ENCODE results near the gene C1QTNF8.
"Not testable (repeated sequence)": the region's sequence is repeated elsewhere in the genome, so short reads cannot be mapped to it uniquely, and the experiment has no call there.

The C1QTNF8 gene

GRCh38 chr16:1107141-1107540 lies 11.1 kb upstream of the C1QTNF8 start:
- DNase-seq, result no peak

GRCh38 chr16:1106659-1107058 lies 10.6 kb upstream of the C1QTNF8 start:
- no peak for DNase-seq

GRCh38 chr16:1105888-1106620 lies 10.0 kb upstream of the C1QTNF8 start:
- peak; percentile 12 for DNase-seq

GRCh38 chr16:1103636-1103980 lies 7.6 kb upstream of the C1QTNF8 start:
- DNase-seq, result no peak

GRCh38 chr16:1102921-1103635 lies 7.0 kb upstream of the C1QTNF8 start:
- DNase-seq, result peak; percentile 7

GRCh38 chr16:1102333-1102700 lies 6.3 kb upstream of the C1QTNF8 start:
- DNase-seq, result no peak

- no peak for DNase-seq
Observed at GRCh38 chr16:1101573-1102332, 5.7 kb upstream of the C1QTNF8 start.

GRCh38 chr16:1101133-1101532 lies 5.1 kb upstream of the C1QTNF8 start:
- no peak for DNase-seq

- DNase-seq, result no peak
Observed at GRCh38 chr16:1100084-1100800, 4.2 kb upstream of the C1QTNF8 start.

- no peak for DNase-seq
Observed at GRCh38 chr16:1099189-1100083, 3.4 kb upstream of the C1QTNF8 start.

GRCh38 chr16:1098266-1098991 lies 2.4 kb upstream of the C1QTNF8 start:
- no peak for DNase-seq

GRCh38 chr16:1097800-1098199 lies 1.8 kb upstream of the C1QTNF8 start:
- DNase-seq, result no peak

GRCh38 chr16:1097156-1097555 lies 1.1 kb upstream of the C1QTNF8 start:
- no peak for DNase-seq

- DNase-seq, result no peak
Observed at GRCh38 chr16:1095450-1096168, 435 bp downstream of the C1QTNF8 start.

GRCh38 chr16:1094601-1095449 lies 1.2 kb downstream of the C1QTNF8 start:
- DNase-seq, result no peak

GRCh38 chr16:1094124-1094479 lies 1.9 kb downstream of the C1QTNF8 start:
- no peak for DNase-seq

- DNase-seq, result no peak
Observed at GRCh38 chr16:1093284-1094123, 2.5 kb downstream of the C1QTNF8 start.

- DNase-seq, result not testable (repeated sequence)
Observed at GRCh38 chr16:1092685-1093283, 3.3 kb downstream of the C1QTNF8 start.
